HG03108 (cell line): ENCODE results near the gene MAN1A2.
"Not testable (repeated sequence)": the region's sequence is repeated elsewhere in the genome, so short reads cannot be mapped to it uniquely, and the experiment has no call there.

ENCODE experiments used
- ATAC-seq: cut with Tn5 transposase; IDR thresholded peaks from one replicate; pipeline ENCODE4 v1.9.1; 2021; ENCODE audit warnings: moderate library complexity; ENCODE audit not compliant: unreplicated experiment

MAN1A2 gene

GRCh38 chr1:117396636-117397035 is 29.4 kb downstream of the MAN1A2 start:
- no peak for ATAC-seq

- no peak for ATAC-seq
Observed at GRCh38 chr1:117398957-117399356, 31.7 kb downstream of the MAN1A2 start.

- no peak for ATAC-seq
Observed at GRCh38 chr1:117401761-117402160, 34.5 kb downstream of the MAN1A2 start.

- ATAC-seq = no peak
Observed at GRCh38 chr1:117403597-117403996, 36.3 kb downstream of the MAN1A2 start.

DNA sequence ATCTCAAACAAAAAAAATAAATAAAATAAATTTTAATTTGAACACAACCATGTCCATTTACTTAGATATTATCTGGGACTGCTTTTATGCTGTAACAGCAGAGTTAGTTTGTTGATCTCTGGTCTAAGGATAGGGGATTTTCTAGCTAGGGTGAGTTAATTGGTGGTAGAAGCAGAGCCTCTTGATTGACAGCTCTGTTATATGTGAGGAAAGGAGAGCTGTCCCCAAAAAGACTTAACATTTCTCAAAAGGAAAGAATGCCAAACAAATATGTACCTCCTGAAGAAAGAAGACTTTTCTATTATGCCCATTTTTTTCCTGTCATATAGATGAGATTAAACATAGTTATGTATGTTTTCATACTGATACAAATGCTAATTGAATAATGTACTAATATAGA is 37.8 kb downstream of the MAN1A2 start:
- ATAC-seq = no peak

DNA sequence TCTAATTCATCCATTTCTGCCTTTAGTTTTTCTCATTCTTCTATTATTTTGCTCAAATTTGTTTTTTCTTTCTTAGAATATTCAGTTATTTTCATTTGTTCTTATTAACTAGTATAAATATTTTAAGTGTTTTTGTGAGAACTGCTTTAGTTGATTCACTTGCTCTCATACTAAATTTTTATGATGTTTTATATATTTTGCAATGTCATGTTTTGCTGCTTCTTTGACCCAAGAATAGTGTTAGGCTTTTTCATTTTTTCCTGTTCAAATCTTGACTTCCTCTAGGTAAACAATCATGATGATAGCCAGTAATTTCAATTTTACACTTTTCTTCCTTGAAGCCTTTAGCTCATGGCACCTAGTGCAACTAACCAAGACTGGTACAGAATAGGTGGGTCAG is 45.2 kb downstream of the MAN1A2 start:
- ATAC-seq = no peak

DNA sequence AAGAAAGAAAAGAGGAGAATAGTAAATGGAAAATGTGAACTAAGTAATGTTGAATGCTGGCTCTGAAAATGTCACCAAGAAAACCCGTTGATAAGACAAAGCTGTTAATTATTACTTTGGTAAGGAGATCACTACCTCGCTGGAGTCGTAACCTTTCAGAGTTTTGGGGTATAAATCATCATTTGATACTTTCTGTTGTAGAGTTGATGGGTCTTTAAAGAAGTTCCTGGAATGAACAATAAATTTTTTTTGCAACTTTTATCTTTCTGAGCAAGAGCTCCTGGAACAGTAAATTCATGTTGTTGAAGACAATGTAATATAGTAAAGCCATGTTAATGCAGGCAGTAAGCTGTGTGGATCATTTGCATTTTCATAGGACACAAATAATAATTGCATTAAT is 46.2 kb downstream of the MAN1A2 start:
- ATAC-seq = no peak

DNA sequence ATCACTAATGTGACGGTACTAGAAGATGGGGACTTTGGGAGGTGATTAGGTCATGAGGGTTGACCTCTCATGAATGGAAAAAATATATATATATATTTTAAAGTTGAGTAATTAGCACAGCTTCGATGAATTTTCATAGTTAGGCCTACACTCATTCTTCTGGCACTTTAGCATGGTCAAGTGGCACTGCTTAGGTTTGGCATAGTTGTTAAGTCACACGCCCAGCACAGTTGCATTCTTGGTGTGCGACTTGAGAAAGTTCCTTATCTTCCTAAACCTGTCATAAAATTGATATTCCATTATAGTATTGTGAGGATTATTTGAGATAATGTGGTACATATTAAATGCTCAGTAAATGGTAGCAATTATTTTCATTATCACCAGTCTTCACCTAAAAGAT is 47.7 kb downstream of the MAN1A2 start:
- no peak for ATAC-seq

DNA sequence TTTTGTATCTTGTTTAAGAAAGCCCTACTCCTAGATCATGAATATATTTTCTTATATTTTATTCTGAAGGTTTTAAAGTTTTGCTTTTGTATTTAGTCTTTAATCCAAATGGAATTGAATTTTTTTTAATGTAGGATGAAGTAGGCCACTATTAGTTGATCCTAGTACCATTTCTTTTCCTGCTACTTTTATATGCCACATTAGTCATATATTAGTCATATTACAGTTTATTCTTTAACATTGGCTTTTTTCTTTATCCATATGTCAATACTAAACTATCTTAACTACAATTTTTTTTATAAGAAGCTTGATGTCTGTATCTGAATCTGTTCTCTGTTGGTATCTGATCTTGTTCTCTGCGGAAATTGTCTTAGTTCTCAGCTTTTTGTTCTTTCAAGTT is 48.8 kb downstream of the MAN1A2 start:
- ATAC-seq = no peak

GRCh38 chr1:117416546-117417125 is 49.4 kb downstream of the MAN1A2 start:
- ATAC-seq = no peak

DNA sequence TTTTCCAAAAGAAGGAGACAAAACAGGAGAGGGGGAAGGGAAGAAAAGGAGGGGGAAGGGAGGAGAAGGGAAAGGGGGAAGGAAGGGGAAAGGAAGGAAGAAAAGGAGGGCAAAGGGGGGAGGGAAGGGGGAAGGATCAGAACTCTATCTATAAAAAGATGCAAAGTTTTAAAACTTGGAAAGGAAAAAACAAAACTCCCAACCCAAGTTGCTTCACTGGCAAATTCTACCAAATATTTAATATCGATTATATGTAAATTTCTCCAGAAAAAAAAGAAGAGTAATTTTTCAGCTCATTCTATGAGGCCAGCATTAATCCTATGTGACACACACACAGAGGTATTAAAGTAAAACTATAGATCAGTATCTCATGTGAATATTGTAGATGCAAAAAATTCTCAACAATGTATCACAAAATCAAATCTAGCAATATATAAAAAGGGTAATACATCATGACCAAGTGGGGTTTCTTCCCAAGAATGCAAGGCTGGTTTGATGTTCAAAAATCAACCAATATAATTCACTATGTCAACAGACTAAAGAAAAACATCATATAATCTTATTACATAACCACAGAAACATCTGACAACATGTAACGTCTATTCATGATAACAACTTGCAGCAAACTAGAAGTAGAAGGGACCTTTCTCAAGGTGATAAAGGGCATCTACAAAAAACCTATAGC is 57.9 kb downstream of the MAN1A2 start:
- ATAC-seq = no peak

- ATAC-seq = no peak
Observed at GRCh38 chr1:117427297-117427696, 60.0 kb downstream of the MAN1A2 start.

DNA sequence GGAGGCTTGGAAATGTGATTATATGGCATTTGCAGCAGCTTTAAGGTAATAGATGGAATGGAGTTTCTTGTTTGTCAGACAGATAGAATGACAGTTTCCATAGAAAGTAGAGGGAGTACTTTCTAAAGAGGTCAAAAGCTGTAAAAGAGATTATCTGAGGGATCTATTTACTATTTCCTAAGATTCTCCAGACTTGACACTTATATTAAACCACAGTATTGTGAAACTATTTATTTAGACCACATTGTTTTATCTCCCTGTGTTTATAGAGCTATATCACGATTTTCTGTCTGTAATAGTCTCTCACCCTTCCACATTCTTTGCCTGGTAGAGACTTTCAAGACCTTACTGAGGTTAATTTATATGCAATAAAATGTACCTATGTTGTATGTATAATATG is 66.7 kb downstream of the MAN1A2 start:
- no peak for ATAC-seq

- no peak for ATAC-seq
Observed at GRCh38 chr1:117436513-117436912, 69.3 kb downstream of the MAN1A2 start.

DNA sequence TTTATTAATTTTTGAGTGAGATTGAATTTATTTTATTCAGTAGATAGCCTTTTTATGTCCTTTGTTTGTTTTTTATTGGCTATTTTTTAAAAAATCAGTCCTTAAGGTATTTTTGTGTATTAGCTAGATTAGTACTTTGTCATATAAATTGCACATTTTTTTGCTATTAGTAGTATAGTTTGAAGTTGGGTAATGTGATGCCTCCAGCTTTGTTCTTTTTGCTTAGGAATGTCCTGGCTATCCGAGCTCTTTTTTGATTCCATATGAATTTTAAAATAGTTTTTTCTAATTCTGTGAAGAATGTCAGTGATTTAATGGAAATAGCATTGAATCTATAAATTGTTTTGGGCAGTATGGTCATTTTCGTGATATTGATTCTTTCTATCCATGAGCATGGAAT is 80.4 kb downstream of the MAN1A2 start:
- ATAC-seq = no peak

GRCh38 chr1:117452216-117452615 is 85.0 kb downstream of the MAN1A2 start:
- no peak for ATAC-seq

DNA sequence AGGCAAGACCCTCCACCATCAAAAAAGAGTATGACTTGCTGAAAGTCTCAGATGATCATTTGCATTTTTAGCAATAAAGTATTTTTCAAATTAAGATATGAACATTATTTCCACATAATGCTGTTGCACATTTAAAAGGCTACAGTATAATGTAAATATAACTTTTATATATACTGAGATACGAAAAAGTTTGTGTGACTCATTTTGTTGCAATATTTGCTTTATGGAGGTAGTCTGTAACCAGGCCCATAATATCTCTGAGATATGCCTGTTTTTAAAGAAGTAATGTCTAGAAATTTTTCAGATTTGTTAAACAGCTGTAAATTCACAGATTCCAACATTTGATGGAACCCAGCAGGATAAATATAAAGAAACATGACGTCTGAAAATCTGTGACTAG is 86.7 kb downstream of the MAN1A2 start:
- ATAC-seq = no peak

- not testable (repeated sequence) for ATAC-seq
Observed at GRCh38 chr1:117458410-117458809, 91.2 kb downstream of the MAN1A2 start.

DNA sequence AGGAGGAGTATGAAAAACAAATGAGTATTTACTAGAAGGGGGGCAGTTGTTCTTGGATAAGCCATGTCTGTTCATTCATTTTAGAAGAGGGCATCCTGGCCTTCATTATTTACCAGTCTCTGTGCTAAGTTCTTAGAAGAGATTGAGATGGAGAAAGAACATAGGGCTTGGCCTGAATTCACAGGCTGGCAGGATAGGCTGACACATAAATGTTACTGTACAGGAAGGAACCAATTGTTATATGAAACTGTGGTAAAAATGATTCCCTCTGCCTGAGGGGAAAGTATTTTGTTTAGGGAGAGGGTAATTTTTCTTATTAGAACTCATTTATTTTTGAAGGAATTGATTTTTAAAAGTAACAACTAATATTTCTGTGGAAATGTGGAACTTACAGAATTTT is 99.5 kb downstream of the MAN1A2 start:
- ATAC-seq = no peak

GRCh38 chr1:117467336-117467735 is 100.1 kb downstream of the MAN1A2 start:
- no peak for ATAC-seq

GRCh38 chr1:117473063-117473462 is 105.8 kb downstream of the MAN1A2 start:
- no peak for ATAC-seq

DNA sequence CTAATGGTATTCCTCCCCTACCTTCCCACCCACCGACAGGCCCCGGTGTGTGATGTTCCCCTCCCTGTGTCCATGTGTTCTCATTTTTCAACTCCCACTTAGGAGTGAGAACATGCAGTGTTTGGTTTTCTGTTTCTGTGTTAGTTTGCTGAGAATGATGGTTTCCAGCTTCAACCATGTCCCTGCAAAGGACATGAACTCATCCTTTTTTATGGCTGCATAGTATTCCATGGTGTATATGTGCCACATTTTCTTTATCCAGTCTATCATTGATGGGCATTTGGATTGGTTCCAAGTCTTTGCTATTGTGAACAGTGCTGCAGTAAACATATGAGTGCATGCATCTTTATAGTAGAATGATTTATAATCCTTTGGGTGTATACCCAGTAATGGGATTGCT is 108.2 kb downstream of the MAN1A2 start:
- ATAC-seq = not testable (repeated sequence)

DNA sequence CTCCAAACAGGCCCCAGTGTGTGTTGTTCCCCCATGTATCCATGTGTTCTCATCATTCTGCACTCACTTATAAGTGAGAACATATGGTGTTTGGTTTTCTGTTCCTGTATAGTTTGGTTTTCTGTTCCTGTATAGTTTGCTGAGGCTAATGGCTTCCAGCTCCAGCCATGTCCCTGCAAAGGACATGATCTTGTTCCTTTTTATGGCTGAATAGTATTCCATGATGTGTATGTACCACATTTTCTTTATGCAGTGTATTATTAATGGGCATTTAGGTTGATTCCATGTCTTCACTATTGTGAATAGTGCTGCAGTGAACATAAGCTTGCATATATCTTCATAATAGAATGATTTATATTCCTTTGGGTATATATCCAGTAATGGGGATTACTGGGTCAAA is 111.8 kb downstream of the MAN1A2 start:
- ATAC-seq = no peak
